Measurements from ENCODE around the gene SELENOT.

GRCh38 chr3:150626148-150626930, 23.2 kb downstream of the SELENOT start:
- no peak for TF ChIP-seq CTCF (IDR thresholded peaks at IDR 0.05; ENCODE audit: low read depth, low read length, poor library complexity, severe bottlenecking)
- no peak for TF ChIP-seq EZH2phosphoT487 (IDR thresholded peaks at IDR 0.05; ENCODE audit: borderline replicate concordance, low read length)
